Measurements from ENCODE around the gene CETN3. TPM values are rescaled to one million over a fixed set of nuclear protein-coding genes. Genes with fewer than 3 reads are reported as not detected.
"Not testable (repeated sequence)": the region's sequence is repeated elsewhere in the genome, so short reads cannot be mapped to it uniquely, and the experiment has no call there.

Gene CETN3
- total RNA-seq, 1 donor, result 17.2 TPM

DNA sequence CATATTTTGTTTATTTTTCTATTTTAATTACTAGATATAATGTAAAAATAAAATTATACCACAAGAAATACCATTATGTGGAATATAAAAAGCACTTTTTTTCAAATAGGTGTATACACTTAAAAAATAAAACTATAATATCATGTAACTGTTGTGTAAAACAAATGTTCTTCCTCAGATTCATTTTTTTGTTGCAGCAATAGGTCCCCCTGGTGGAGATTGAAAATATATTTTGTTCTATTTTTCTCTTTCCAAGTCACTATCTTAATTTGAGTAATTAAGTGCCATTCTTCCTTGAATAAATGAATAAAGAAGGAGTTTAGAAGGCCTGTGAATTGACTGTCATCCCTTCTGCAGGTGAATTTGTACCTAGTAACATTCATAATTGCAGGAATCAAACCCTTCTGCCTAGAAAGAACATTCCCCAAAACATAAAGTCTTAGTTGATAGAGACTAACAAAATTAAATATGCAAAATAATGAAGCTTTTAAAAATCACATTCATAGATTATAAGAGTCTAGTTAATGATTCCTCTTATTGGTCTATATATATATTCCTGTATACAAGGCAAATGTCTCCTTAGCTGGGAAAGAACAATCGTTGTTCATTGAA, 23.4 kb downstream of the CETN3 start:
- TF ChIP-seq, protein P1, sequence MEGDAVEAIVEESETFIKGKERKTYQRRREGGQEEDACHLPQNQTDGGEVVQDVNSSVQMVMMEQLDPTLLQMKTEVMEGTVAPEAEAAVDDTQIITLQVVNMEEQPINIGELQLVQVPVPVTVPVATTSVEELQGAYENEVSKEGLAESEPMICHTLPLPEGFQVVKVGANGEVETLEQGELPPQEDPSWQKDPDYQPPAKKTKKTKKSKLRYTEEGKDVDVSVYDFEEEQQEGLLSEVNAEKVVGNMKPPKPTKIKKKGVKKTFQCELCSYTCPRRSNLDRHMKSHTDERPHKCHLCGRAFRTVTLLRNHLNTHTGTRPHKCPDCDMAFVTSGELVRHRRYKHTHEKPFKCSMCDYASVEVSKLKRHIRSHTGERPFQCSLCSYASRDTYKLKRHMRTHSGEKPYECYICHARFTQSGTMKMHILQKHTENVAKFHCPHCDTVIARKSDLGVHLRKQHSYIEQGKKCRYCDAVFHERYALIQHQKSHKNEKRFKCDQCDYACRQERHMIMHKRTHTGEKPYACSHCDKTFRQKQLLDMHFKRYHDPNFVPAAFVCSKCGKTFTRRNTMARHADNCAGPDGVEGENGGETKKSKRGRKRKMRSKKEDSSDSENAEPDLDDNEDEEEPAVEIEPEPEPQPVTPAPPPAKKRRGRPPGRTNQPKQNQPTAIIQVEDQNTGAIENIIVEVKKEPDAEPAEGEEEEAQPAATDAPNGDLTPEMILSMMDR (IDR thresholded peaks at IDR 0.05; ENCODE audit: insufficient read depth, low read length), result peak; percentile 64
- peak; percentile 41 for DNase-seq (ENCODE audit: low read depth)
- H3K4me3 ChIP-seq (ENCODE audit: low read depth, low read length), result no peak overlapping the region

DNA sequence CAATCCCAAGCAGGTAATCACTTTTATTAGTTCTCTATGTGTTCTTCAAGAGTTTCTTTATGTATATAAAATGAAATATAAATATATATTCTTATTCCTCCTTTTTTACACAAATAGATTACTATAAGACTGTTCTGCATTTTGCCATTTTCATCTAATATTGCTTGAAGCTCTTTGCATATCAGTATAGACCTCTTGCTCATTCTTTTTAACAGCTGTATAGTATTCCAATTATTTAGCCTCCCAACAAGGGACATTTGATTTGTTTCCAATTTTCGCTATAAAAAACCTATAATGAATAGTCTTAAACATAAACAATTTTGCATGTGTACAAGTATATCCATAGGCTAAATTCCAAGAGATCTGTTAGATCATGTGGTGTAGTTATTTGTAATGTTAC, 25.2 kb downstream of the CETN3 start:
- DNase-seq (ENCODE audit: low read depth), result no peak
- TF ChIP-seq, protein P1 (IDR thresholded peaks at IDR 0.05; ENCODE audit: insufficient read depth, low read length), result no peak
- no peak overlapping the region for H3K4me3 ChIP-seq (ENCODE audit: low read depth, low read length)

DNA sequence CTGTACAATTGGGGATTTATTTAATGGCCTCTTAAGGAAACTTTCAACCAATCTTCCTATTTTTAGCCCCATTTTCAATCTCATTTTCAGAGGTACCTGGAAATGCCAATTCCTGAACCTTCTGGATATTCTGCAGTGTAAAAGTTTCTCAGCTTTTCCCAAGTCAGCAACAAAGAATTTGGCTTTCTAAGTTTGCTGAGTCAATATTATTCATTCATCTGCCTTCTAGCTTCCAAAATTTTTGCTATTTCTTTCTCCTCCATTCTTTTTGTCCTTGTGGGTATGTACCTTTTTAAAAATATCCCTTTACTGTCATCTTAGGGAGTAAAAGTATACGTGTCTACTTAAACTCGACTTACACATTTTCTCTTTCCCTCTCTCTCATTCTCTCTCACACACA, 25.7 kb downstream of the CETN3 start:
- TF ChIP-seq, protein P1 (IDR thresholded peaks at IDR 0.05; ENCODE audit: insufficient read depth, low read length), result no peak

DNA sequence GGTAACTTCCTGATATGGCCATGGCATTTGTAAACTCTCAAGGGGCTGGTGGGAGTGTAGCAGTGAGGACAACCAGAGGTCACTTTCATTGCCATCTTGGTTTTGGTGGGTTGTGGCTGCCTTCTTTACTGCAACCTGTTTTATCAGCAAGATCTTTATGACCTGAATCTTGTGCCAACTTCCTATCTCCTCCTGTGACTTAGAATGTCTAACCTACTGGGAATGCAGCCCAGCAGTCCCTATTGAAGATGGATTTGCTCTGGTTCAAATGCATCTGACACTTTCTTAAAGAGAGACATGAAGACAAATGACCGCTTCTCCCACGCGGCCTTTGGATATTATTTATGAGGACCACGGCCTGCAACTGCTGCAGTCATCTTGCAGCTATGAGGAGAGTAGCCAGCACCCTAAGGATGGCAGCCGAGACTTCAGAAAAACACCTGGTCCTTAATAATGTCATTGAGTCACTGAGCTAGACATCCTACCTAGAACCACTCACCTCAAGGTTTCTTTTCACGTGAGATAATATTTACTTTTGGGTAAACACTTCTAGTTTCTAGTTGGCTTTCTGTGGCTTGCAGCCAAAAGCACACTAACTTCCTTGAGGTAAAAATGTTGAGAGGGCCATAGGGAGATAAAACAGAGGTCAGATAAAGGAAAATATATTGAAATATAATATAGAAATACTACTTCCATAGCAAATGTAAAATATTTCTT, 28.2 kb downstream of the CETN3 start:
- no peak overlapping the region for H3K4me3 ChIP-seq (ENCODE audit: low read depth, low read length)
- TF ChIP-seq, protein P1 (IDR thresholded peaks at IDR 0.05; ENCODE audit: insufficient read depth, low read length), result no peak
- no peak for DNase-seq (ENCODE audit: low read depth)

More for the DNA sequence above, 25.7 kb downstream of the CETN3 start:
- no peak overlapping the region for H3K4me3 ChIP-seq (ENCODE audit: low read depth, low read length)
- no peak for DNase-seq (ENCODE audit: low read depth)

DNA sequence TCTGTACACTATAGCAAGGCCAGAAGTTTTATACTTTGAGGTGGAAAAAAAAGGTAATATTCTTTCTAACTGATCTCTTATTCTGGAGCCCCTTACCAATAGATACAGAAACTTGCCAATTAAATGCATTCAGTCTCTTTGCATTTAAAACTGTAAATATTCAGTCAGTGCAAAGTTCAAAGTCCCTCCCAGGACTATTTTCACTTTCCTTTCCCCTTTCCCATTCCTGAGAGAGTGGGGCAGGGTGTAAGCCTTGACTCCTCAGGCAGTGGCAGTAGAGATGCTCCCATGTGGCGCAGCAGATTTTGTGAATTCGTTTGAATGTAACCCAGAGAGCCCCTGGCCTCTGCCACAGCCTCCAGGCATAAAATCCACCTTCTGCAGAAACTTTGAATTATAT, 29.9 kb downstream of the CETN3 start:
- DNase-seq (ENCODE audit: low read depth), result no peak
- H3K4me3 ChIP-seq (ENCODE audit: low read depth, low read length), result no peak overlapping the region
- TF ChIP-seq, protein P1 (IDR thresholded peaks at IDR 0.05; ENCODE audit: insufficient read depth, low read length), result no peak

DNA sequence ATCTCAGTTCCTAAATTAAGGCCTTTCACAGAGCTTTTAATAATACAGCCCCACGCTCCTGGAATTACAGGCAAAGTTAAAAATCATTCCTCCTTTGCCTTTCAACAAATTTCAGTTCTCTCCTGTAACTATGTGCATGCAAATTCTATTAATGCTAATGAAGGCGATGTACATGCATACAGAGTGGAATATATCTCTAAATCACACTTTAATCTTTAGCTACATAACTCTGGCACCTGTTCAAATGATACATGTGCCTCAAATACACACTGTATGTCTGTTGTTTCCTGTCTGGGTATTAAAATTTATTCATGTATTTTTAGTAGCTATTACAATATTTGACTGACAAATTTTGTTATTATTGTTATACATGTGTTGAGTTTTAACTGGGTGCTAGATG, 30.8 kb downstream of the CETN3 start:
- no peak overlapping the region for H3K4me3 ChIP-seq (ENCODE audit: low read depth, low read length)
- no peak for DNase-seq (ENCODE audit: low read depth)
- TF ChIP-seq, protein P1 (IDR thresholded peaks at IDR 0.05; ENCODE audit: insufficient read depth, low read length), result no peak

DNA sequence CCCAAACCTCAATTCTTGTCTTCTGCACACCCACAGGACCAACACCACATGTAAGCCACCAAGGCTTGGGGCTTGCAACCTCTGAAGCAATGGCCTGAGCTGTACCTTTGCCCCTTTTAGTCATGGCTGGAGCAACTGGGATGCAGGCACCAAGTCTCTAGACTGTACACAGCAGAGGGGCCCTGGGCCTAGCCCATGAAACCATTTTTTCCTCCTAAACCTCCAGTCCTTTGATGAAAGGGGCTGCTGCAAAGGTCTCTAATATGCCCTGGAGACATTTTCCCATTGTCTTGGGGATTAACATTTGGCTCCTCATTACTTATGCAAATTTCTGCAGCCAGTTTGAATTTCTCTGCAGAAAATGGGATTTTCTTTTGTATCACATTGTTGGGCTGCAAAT, 38.3 kb downstream of the CETN3 start:
- not testable (repeated sequence) for H3K4me3 ChIP-seq (ENCODE audit: low read depth, low read length); DNase-seq (ENCODE audit: low read depth)

All from fibroblast of the aortic adventitia (primary cell).